Epithelial cell of esophagus (primary cell): ENCODE measurements around the gene MYO16.

ENCODE experiments used
- DNase-seq: peaks from one replicate; pipeline ENCODE4 v3.0.0; 2010; ENCODE audit warnings: low read depth
- H3K4me3 ChIP-seq: 2 replicates; pipeline ENCODE4 v1.5.1; 2011; ENCODE audit warnings: mild to moderate bottlenecking, low read length, control low read depth
- TF ChIP-seq, protein P1 (sequence below): IDR thresholded peaks from 2 replicates; pipeline ENCODE4 v1.5.1; 2011; ENCODE audit warnings: low read depth, mild to moderate bottlenecking, low read length, control low read depth, inconsistent platforms; ENCODE audit not compliant: insufficient read depth; ENCODE audit errors: missing control alignments

The MYO16 gene

DNA sequence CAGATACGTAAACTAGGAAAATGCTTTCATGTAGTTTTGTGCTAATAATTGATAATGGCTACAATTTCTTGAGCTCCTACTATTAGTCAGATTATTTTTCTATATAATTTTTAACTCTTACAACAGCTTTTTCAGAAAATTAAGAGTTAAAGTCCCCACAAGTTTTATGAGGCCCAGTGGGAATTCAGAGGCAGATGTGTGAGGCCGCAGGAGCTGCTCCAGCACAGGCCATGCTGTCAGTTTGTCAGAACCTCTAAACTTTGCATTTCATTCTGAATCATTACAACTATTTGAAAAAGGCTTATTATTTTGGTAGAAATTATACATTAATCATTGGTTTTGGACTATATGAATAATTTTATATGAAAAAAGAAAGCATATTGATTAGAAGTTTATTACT is 370.8 kb downstream of the MYO16 start:
- TF ChIP-seq, protein P1, sequence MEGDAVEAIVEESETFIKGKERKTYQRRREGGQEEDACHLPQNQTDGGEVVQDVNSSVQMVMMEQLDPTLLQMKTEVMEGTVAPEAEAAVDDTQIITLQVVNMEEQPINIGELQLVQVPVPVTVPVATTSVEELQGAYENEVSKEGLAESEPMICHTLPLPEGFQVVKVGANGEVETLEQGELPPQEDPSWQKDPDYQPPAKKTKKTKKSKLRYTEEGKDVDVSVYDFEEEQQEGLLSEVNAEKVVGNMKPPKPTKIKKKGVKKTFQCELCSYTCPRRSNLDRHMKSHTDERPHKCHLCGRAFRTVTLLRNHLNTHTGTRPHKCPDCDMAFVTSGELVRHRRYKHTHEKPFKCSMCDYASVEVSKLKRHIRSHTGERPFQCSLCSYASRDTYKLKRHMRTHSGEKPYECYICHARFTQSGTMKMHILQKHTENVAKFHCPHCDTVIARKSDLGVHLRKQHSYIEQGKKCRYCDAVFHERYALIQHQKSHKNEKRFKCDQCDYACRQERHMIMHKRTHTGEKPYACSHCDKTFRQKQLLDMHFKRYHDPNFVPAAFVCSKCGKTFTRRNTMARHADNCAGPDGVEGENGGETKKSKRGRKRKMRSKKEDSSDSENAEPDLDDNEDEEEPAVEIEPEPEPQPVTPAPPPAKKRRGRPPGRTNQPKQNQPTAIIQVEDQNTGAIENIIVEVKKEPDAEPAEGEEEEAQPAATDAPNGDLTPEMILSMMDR = no peak
- no peak overlapping the region for H3K4me3 ChIP-seq
- DNase-seq = no peak

DNA sequence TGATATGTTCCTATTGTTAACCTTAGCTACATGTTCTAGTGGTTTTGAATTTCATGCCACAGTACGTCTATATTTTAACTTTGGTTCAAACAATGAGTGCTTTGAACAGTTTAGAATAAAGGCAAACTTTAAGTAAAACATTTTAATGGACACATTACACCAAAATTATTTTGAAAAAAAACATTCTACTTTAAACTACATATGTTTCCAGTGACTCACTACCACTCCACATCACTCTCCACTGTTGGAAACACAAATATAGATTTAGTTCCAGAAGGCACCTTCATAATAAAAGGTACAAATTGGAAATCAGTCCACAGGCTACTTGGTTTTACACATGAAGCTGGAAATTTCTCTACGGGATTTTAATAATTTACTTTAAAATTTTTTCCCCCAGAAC is 373.5 kb downstream of the MYO16 start:
- TF ChIP-seq, protein P1 = no peak
- no peak overlapping the region for H3K4me3 ChIP-seq
- DNase-seq = no peak

DNA sequence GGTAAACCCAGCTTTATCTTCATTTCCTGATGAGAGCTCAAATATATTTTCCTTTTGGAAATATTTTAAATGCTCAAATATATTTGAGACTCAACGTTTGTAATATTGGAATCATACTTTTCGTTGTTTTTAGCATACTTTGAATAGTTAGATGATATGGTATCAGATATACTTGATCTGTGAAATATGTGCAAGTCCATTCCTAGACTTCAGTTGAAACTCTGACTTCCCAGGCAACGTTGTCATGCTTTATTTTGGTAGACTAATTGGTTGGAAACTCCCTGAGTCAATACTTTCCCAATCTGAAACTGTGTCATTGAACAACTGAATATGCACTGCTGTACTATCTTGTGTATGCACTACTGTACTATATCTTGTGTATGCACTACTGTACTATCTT is 378.5 kb downstream of the MYO16 start:
- peak; percentile 20 for DNase-seq
- H3K4me3 ChIP-seq = no peak overlapping the region
- TF ChIP-seq, protein P1 = no peak

DNA sequence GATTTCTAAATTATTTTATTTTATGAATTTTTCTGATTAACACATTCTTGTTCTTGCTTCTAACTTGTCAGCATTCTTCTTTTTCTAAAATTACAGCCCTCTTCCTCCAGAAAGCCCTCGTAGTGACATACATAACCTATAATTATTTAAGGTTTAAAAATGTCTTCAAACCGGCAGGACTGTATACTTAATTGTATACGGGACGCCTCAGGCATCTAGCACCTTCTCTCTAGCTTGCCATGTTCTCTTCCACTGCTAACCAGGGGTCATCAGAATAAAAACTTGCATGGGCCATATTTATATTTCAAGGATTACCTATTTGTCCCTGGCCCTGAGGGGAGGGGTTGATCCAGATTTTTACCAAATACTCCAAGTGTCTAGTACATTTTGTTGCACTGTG is 380.3 kb downstream of the MYO16 start:
- TF ChIP-seq, protein P1 = no peak
- DNase-seq = no peak
- no peak overlapping the region for H3K4me3 ChIP-seq

DNA sequence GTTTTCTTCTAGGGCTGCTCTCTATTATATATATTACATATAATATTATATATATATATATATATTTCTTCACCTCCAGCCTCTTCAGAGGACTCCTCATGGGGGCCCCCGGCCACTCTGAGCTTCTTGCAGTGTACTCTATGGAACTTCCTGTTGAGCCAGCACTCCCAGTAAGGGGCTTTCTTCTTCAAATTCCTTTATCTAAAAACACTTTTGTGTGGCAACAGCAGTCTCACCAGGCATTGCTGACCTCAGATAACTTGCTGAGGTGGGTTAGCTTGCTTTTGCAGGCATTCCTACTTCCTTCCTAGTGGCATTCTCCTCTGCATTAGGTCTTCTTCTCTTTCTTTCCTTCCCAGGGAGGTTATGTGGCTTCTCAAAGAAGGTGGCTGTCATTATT is 381.5 kb downstream of the MYO16 start:
- TF ChIP-seq, protein P1 = no peak
- no peak for DNase-seq
- H3K4me3 ChIP-seq = no peak overlapping the region

DNA sequence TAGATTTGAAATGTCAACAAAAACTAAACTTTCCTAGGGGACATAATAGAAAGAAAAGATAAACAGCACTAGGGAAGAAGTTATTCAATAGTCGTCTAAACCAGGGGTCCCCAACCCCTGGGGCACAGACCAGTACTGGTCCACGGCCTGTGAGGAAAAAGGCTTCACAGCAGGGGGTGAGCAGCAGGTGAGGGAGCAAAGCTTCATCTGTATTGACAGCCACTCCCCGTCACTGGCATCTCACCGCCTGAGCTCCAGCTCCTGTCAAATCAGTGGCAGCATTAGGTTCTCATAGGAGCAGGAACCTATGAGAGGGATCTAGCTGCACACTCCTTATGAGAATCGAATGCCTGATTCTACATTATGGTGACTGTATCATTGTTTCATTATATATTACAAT is 382.7 kb downstream of the MYO16 start:
- TF ChIP-seq, protein P1 = no peak
- DNase-seq = no peak
- no peak overlapping the region for H3K4me3 ChIP-seq

DNA sequence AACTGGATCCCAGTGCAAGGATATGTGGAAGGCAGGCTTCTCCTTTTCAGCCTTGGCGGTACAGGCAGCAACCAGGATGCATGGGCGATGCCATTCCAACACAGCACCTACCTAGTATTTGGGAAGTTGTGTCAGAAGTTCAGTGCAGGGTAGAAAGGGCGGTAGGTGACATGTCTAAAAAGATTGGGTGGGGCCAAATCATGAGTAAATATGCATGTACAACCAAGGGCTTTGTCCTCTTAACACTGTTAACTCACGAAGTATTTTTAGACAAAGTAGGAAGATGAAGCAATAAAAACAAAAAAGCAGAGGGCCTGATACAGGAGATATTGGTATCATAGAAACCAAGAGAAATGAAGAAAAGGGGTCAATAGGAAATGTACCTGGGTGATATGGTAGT is 392.1 kb downstream of the MYO16 start:
- no peak overlapping the region for H3K4me3 ChIP-seq
- TF ChIP-seq, protein P1 = no peak
- no peak for DNase-seq
